ENCODE measurements around the gene CD300LF. TPM values are rescaled to one million over a fixed set of nuclear protein-coding genes. Genes with fewer than 3 reads are reported as not detected.
A peak's percentile ranks its signal among the peaks of the same experiment; 100 is the strongest.

The CD300LF gene
- total and polyA plus RNA-seq, 10 of the 15 experiments (the other 5 are each of a cell fraction or from before 2014, with no cell fraction given): 0.15 TPM; not detected in 9

DNA sequence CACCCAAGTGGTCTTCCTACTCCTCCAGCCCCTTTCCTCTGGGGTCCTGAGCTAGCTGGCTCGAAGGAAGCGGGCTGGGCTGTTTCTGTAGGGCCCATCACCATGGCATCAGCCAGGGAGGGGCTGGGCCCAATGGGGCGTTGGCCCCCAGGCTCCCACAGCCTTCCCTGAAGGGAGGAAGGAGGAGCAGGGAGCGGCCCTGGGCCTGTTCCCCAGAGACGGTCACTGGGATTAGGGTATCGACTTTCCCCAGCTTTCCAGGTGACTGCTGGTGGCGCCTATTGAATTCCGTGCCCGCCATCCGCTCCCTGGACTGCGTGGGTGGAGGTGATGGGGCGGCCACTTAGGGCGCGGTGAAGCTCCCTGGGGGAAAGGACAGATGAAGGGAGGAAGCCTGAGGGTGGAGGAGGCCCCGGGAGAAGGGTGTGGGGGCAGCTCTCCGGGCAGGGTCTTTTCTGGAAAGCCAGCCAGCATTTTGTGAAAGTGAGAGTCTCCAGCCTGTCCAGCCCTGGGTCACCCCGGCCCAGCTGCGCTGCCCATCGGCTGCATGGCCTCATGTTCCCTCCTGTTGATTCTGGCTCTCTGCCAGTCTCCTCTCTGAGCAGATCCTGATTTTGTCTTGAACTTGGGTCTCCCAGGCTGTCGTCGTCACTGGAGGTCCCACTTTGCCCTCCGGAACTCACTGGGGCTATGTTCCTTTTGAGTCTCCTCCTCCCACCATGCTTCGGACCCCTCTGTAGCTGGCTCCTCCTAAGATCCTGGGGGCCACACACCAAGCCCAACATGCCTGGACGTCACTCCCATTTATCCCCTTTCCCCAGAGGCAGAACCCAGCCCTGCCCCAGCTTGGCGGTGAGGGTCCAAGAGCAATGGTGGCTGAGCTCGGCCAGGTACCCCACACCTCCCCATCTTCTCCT lies 45.5 kb upstream of the CD300LF start:
- Histone ChIP-seq H3K36me3 (ENCODE audit: control insufficient read depth in 2 of 2, insufficient read depth in 2 of 2, low read length in 1 of 2) (no peaks in the 10 kb centered on the region; a peak in 2 of 4 replicates), H2AFZ (ENCODE audit: control insufficient read depth, low read depth, low read length) (no peak overlapping the region), H3K4me1 (ENCODE audit: control insufficient read depth, insufficient read depth, low read length) (peaks cover 24% of the 10 kb centered on the region), H3K79me2 (ENCODE audit: control insufficient read depth, insufficient read depth, low read length) (peaks cover 8% of the 10 kb centered on the region), H3K27me3 (replicated peaks in 1 of 2; ENCODE audit: control insufficient read depth in 2 of 2, insufficient read depth in 2 of 2, low read length in 1 of 2) (no peaks in the 10 kb centered on the region), H3K4me3 (no peak overlapping the region), H4K20me1 (ENCODE audit: control insufficient read depth, insufficient read depth) (no peaks in the 10 kb centered on the region), H3K4me2 (ENCODE audit: control insufficient read depth, insufficient read depth) (peak overlapping the region; percentile 57), H3K9ac (ENCODE audit: control insufficient read depth, insufficient read depth, low read length) (peak overlapping the region; percentile 26; the same call in 1 of the 2 replicates), H3K27ac (ENCODE audit: control insufficient read depth, insufficient read depth) (no peak overlapping the region; the same call in 1 of the 2 replicates), H3K9me3 (replicated peaks; ENCODE audit: control insufficient read depth, insufficient read depth, low read length) (no peaks in the 10 kb centered on the region)
- SMC1A ChIA-PET (ENCODE audit: uncharacterized antibody, unreplicated experiment): interaction anchor here (2.0 kb wide), 2 partner anchors 9 to 20 kb away, joined by 8 to 10 read pairs; no protein-coding TSS in a partner anchor
- RAD21 ChIA-PET (ENCODE audit: unreplicated experiment): interaction anchor here (1.1 to 2.7 kb wide), 4 partner anchors 8 to 100 kb away, joined by 3 to 12 read pairs (median 10); partner anchors contain the start of gene NAT9
- DNase-seq (ENCODE audit: low read depth, low spot score) (no peak), ATAC-seq (no peak), FAIRE-seq (no peak)
- CTCF ChIA-PET: interaction anchor here (0.8 to 5.2 kb wide), 8 partner anchors 12 to 117 kb away, joined by 3 to 33 read pairs (median 6); partner anchors contain the start of gene NAT9
- intact Hi-C loops (cut with micrococcal nuclease; ENCODE audit: unreplicated experiment) (no loop called here), in situ Hi-C loops (cut with MboI) (no loop called here)
- BruUV-seq (replicated peaks): no TSS peak
- 74% methylated on average over 24 of the region's 26 CpGs for WGBS (ENCODE audit: insufficient coverage, insufficient replicate concordance, low lambda C conversion rate, missing lambda C conversion rate)
- POLR2A ChIA-PET: interaction anchor here (2.8 kb wide), 1 partner anchor 8 kb away, joined by 16 read pairs; no protein-coding TSS in a partner anchor
- no peak for TF ChIP-seq GABPA (IDR thresholded peaks at IDR 0.05; ENCODE audit: low read depth)
- no peak for TF ChIP-seq IRF4 (IDR thresholded peaks at IDR 0.05; ENCODE audit: low read depth, low read length)
- no peak for TF ChIP-seq FOXM1 (IDR thresholded peaks at IDR 0.05; ENCODE audit: low read depth, low read length)
- TF ChIP-seq SMC3 (IDR thresholded peaks at IDR 0.05; ENCODE audit: borderline replicate concordance, low read length): no peak
- no peak for TF ChIP-seq KDM1A (IDR thresholded peaks at IDR 0.05; ENCODE audit: borderline replicate concordance)
- no peak for TF ChIP-seq ZBTB4 (CRISPR knock-in tag; IDR thresholded peaks at IDR 0.05)
- TF ChIP-seq BACH1 (IDR thresholded peaks at IDR 0.05; ENCODE audit: borderline replicate concordance): no peak
- no peak for TF ChIP-seq SMARCA5 (IDR thresholded peaks at IDR 0.05)
- TF ChIP-seq, protein P1, sequence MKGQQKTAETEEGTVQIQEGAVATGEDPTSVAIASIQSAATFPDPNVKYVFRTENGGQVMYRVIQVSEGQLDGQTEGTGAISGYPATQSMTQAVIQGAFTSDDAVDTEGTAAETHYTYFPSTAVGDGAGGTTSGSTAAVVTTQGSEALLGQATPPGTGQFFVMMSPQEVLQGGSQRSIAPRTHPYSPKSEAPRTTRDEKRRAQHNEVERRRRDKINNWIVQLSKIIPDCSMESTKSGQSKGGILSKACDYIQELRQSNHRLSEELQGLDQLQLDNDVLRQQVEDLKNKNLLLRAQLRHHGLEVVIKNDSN (IDR thresholded peaks at IDR 0.05; ENCODE audit: borderline replicate concordance, extremely low read length, insufficient read depth, low read depth, low read length): no peak
- TF ChIP-seq, protein P2, sequence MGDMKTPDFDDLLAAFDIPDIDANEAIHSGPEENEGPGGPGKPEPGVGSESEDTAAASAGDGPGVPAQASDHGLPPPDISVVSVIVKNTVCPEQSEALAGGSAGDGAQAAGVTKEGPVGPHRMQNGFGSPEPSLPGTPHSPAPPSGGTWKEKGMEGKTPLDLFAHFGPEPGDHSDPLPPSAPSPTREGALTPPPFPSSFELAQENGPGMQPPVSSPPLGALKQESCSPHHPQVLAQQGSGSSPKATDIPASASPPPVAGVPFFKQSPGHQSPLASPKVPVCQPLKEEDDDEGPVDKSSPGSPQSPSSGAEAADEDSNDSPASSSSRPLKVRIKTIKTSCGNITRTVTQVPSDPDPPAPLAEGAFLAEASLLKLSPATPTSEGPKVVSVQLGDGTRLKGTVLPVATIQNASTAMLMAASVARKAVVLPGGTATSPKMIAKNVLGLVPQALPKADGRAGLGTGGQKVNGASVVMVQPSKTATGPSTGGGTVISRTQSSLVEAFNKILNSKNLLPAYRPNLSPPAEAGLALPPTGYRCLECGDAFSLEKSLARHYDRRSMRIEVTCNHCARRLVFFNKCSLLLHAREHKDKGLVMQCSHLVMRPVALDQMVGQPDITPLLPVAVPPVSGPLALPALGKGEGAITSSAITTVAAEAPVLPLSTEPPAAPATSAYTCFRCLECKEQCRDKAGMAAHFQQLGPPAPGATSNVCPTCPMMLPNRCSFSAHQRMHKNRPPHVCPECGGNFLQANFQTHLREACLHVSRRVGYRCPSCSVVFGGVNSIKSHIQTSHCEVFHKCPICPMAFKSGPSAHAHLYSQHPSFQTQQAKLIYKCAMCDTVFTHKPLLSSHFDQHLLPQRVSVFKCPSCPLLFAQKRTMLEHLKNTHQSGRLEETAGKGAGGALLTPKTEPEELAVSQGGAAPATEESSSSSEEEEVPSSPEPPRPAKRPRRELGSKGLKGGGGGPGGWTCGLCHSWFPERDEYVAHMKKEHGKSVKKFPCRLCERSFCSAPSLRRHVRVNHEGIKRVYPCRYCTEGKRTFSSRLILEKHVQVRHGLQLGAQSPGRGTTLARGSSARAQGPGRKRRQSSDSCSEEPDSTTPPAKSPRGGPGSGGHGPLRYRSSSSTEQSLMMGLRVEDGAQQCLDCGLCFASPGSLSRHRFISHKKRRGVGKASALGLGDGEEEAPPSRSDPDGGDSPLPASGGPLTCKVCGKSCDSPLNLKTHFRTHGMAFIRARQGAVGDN (IDR thresholded peaks at IDR 0.05): no peak
- TF ChIP-seq NFYB (IDR thresholded peaks at IDR 0.05; ENCODE audit: insufficient read depth, low read depth, low read length): no peak
- no peak for TF ChIP-seq KLF5 (IDR thresholded peaks at IDR 0.05; ENCODE audit: partially characterized antibody)
- TF ChIP-seq ZNF207 (IDR thresholded peaks at IDR 0.05; ENCODE audit: borderline replicate concordance): no peak
- no peak for TF ChIP-seq BHLHE40 (IDR thresholded peaks at IDR 0.05; ENCODE audit: borderline replicate concordance in 1 of 2, low read depth in 2 of 2, low read length in 1 of 2)
